Measurements from ENCODE around the gene NADSYN1. TPM values are rescaled to one million over a fixed set of nuclear protein-coding genes. Genes with fewer than 3 reads are reported as not detected.

Gene NADSYN1
- total RNA-seq, 2 experiments from 2014 or later = 70.9 to 122 TPM

- Histone ChIP-seq H3K4me3 (ENCODE audit: low read depth, low read length, poor library complexity, severe bottlenecking) (no peak overlapping the region), H3K4me1 (ENCODE audit: insufficient read depth, low read length, poor library complexity, severe bottlenecking) (no peaks in the 10 kb centered on the region), H4K20me1 (ENCODE audit: insufficient read depth, low read length) (no peaks in the 10 kb centered on the region), H3K4me2 (ENCODE audit: low read length) (no peak overlapping the region), H2AFZ (ENCODE audit: low read length) (no peak overlapping the region), H3K9me3 (ENCODE audit: low read length) (no peaks in the 10 kb centered on the region), H3K36me3 (ENCODE audit: insufficient read depth, low read length) (peaks cover 29% of the 10 kb centered on the region), H3K9me2 (ENCODE audit: insufficient read depth, low read length) (no peaks in the 10 kb centered on the region), H3K27ac (ENCODE audit: low read depth, low read length, poor library complexity, severe bottlenecking) (no peak overlapping the region), H3K79me2 (ENCODE audit: insufficient read depth, low read depth, low read length) (no peaks in the 10 kb centered on the region)
- TF ChIP-seq, protein P1, sequence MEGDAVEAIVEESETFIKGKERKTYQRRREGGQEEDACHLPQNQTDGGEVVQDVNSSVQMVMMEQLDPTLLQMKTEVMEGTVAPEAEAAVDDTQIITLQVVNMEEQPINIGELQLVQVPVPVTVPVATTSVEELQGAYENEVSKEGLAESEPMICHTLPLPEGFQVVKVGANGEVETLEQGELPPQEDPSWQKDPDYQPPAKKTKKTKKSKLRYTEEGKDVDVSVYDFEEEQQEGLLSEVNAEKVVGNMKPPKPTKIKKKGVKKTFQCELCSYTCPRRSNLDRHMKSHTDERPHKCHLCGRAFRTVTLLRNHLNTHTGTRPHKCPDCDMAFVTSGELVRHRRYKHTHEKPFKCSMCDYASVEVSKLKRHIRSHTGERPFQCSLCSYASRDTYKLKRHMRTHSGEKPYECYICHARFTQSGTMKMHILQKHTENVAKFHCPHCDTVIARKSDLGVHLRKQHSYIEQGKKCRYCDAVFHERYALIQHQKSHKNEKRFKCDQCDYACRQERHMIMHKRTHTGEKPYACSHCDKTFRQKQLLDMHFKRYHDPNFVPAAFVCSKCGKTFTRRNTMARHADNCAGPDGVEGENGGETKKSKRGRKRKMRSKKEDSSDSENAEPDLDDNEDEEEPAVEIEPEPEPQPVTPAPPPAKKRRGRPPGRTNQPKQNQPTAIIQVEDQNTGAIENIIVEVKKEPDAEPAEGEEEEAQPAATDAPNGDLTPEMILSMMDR (conservative IDR thresholded peaks at IDR 0.05; ENCODE audit: low read length) = no peak
- no peak for TF ChIP-seq EZH2phosphoT487 (IDR thresholded peaks at IDR 0.05; ENCODE audit: borderline replicate concordance, low read depth, low read length)
- ChIA-PET CTCF (ENCODE audit: unreplicated experiment) (no interaction called here), POLR2A (no interaction called here)
- no peak for DNase-seq (ENCODE audit: low spot score)
- intact Hi-C loops (cut with micrococcal nuclease; ENCODE audit: unreplicated experiment) = no loop called here
- no TSS peak for BruUV-seq (replicated peaks)
Measured at GRCh38 chr11:71483692-71484091, 30.7 kb downstream of the NADSYN1 start.

DNA sequence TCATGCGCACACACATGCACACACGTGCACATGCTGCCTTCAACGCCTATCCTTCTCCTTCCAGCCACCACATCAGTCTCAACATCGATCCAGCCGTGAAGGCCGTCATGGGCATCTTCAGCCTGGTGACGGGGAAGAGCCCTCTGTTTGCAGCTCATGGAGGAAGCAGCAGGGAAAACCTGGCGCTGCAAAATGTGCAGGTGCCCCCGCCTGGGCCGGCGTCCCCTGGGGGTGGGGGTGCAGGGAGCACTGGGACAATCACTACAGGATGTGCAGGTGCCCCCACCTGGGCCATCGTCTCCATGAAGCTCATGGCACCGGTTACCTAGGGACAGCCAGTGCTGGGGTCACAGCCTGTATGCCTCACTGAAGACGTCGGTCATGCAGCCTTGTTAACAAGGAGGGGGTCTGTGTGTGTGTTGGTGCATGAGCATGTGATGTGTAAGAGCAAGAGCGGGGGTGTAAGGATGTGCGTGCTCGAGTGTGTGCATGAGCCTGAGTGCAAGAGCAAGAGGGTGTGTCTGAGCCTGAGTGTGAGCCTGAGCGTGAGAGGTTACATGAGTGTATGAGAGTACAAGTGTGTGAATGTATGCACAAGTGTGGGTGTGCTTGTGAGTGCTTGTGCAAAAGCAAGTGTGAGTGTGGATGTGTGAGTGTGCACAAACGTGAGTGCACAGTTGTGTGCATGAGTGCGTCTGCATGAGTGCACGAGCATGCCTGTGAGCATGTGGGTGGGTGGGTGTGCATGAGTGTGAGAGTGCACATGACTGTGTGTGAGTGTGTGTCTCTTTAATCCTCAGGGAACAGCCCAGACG is 31.5 kb downstream of the NADSYN1 start:
- TF ChIP-seq, protein P1 (conservative IDR thresholded peaks at IDR 0.05; ENCODE audit: low read length) = no peak
- no peak for TF ChIP-seq EZH2phosphoT487 (IDR thresholded peaks at IDR 0.05; ENCODE audit: borderline replicate concordance, low read depth, low read length)
- no peak overlapping the region for H3K4me2 ChIP-seq (ENCODE audit: low read length)

GRCh38 chr11:71485063-71485399 is 32.0 kb downstream of the NADSYN1 start:
- no peaks in the 10 kb centered on the region for H4K20me1 ChIP-seq (ENCODE audit: insufficient read depth, low read length)
- no peak overlapping the region for H2AFZ ChIP-seq (ENCODE audit: low read length)
- TF ChIP-seq, protein P1 (conservative IDR thresholded peaks at IDR 0.05; ENCODE audit: low read length) = no peak
- TF ChIP-seq EZH2phosphoT487 (IDR thresholded peaks at IDR 0.05; ENCODE audit: borderline replicate concordance, low read depth, low read length) = no peak
- intact Hi-C loops (cut with micrococcal nuclease; ENCODE audit: unreplicated experiment) = no loop called here
- ChIA-PET POLR2A (no interaction called here), CTCF (ENCODE audit: unreplicated experiment) (no interaction called here)
- peaks cover 29% of the 10 kb centered on the region for H3K36me3 ChIP-seq (ENCODE audit: insufficient read depth, low read length)
- no peaks in the 10 kb centered on the region for H3K4me1 ChIP-seq (ENCODE audit: insufficient read depth, low read length, poor library complexity, severe bottlenecking)
- H3K79me2 ChIP-seq (ENCODE audit: insufficient read depth, low read depth, low read length) = no peaks in the 10 kb centered on the region
- H3K27ac ChIP-seq (ENCODE audit: low read depth, low read length, poor library complexity, severe bottlenecking) = no peak overlapping the region
- no peaks in the 10 kb centered on the region for H3K9me3 ChIP-seq (ENCODE audit: low read length)
- DNase-seq (ENCODE audit: low spot score) = no peak
- H3K4me2 ChIP-seq (ENCODE audit: low read length) = no peak overlapping the region
- BruUV-seq (replicated peaks) = no TSS peak
- H3K9me2 ChIP-seq (ENCODE audit: insufficient read depth, low read length) = no peaks in the 10 kb centered on the region
- H3K4me3 ChIP-seq (ENCODE audit: low read depth, low read length, poor library complexity, severe bottlenecking) = no peak overlapping the region

More for the DNA sequence above, 31.5 kb downstream of the NADSYN1 start:
- no peaks in the 10 kb centered on the region for H3K79me2 ChIP-seq (ENCODE audit: insufficient read depth, low read depth, low read length)
- H3K27ac ChIP-seq (ENCODE audit: low read depth, low read length, poor library complexity, severe bottlenecking) = no peak overlapping the region
- POLR2A ChIA-PET = no interaction called here
- intact Hi-C loops (cut with micrococcal nuclease; ENCODE audit: unreplicated experiment) = no loop called here
- no peaks in the 10 kb centered on the region for H4K20me1 ChIP-seq (ENCODE audit: insufficient read depth, low read length)
- BruUV-seq (replicated peaks) = no TSS peak
- no peaks in the 10 kb centered on the region for H3K4me1 ChIP-seq (ENCODE audit: insufficient read depth, low read length, poor library complexity, severe bottlenecking)
- CTCF ChIA-PET (ENCODE audit: unreplicated experiment) = no interaction called here
- H2AFZ ChIP-seq (ENCODE audit: low read length) = no peak overlapping the region
- no peaks in the 10 kb centered on the region for H3K9me3 ChIP-seq (ENCODE audit: low read length)
- H3K36me3 ChIP-seq (ENCODE audit: insufficient read depth, low read length) = peaks cover 29% of the 10 kb centered on the region
- no peak for DNase-seq (ENCODE audit: low spot score)
- H3K9me2 ChIP-seq (ENCODE audit: insufficient read depth, low read length) = no peaks in the 10 kb centered on the region
- H3K4me3 ChIP-seq (ENCODE audit: low read depth, low read length, poor library complexity, severe bottlenecking) = no peak overlapping the region
